GM21367 (cell line): ENCODE results near the gene CFAP20.

Source experiments
- ATAC-seq: cut with Tn5 transposase; IDR thresholded peaks from one replicate; pipeline ENCODE4 v1.9.1; 2021; ENCODE audit not compliant: unreplicated experiment

CFAP20 gene

DNA sequence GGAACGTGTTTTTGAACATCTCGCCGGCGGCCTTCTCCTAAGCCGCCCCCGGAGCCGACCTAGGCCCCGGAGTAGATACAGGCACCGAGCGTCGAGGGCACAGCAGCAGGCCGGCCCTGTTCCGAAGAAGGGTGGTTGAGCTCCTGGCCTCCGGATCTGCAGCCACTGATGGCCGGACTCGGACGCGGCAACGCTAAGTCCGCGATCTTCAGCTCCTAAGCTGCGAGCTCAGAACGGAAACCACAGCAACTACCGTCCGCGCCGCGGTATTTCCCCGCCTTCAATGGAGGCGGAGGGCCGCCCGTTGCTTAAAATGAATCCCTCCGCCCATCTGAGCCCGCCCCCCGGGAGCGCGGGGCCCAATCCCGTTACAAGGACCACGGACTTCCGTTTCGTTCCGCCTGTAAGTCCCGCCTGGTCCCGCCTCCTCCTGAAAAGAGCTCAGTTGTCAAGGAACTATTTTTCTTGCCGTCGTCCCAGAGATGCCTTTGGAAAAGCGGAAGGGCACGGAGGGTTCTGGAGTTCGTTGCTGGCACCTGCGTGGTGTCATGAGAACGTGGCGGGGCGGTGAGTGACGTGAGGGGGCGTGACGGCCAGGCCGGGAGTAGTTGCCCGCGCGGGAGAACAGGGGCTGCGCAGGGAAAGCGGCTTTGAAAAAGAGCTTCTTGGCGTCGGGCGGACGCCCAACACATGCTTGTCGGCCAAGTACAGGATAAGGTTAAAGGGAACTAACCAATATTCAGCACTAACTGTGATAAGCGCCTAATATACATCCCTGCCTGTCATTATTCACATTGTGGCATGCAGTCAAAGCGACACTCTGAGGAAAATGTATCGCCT is at the start of gene CFAP20:
Gene CFAP20, minus strand, starts transcription at position 285 of the 840 bp plus-strand sequence. Its CDS starts 266 bp downstream, at position 19.
- ATAC-seq, result peak; percentile 78

DNA sequence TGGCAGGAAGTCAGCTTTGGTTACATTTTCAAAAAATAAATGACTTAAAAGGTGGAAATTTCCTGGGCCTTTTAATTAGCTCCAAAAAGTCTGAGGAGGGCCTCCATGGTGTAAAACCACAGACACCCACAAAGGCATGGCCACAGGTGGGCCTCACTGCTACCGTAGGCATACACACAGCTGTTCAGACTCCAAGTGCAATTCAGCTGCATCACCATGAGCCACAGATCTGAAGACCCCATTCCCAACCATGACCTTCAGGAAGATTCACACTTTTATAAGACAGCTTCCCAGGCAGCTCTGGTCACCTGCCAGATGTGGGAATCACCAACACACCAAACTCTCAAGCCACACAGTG is 48.2 kb upstream of the CFAP20 start:
- ATAC-seq, result no peak

DNA sequence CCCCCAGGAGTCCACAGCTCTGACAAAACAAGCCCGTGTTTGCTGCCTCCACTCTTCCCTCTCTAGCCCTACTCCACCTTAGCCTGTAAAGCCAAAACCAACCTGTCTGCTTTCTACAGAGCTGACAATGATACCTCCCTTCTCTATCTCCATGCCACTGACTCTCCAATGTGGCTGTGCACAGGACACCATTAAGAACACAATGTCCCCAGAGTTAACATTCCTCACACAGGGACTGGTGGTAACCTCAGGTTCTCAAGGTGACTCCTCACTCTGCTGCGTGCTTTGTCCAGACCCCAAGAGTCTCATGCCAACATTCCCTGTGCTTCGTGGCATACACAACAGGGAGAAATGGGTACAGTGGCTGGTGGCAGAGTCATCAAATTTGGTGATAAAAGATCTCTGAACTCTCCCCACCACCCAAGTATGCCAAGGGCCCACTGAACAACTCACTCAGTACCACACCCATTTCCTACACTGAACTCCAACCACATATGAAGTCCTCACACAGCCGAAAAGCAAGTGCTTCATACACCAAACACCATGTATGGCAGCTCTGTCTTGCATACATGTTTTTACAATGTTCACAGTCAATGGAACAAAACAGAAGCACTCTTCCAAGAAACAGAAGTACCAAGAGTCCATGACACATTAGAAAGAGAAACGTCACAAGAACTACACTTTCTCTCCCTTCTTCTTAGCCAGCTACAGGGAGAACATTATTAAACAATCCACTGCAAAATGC is 47.6 kb upstream of the CFAP20 start:
- ATAC-seq, result no peak

DNA sequence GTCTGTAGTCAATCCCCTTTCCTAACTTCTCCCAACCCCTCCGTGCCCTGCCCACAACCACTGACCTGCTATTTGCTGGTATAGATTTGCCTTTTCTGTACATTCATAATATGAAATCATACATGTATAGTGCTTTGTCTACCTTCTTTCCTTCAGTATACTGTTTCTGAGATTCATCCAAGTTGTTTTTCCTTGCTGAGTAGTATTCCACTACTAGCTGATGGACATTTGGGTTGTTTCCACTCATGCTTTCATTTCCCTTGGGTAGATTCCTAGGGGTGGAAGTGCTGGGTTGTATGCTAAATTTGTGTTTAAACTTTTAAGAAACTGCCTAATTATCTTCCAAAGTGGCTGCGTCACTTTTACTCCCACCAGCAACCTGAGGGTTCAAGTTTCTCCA is 41.0 kb upstream of the CFAP20 start:
- ATAC-seq, result no peak

DNA sequence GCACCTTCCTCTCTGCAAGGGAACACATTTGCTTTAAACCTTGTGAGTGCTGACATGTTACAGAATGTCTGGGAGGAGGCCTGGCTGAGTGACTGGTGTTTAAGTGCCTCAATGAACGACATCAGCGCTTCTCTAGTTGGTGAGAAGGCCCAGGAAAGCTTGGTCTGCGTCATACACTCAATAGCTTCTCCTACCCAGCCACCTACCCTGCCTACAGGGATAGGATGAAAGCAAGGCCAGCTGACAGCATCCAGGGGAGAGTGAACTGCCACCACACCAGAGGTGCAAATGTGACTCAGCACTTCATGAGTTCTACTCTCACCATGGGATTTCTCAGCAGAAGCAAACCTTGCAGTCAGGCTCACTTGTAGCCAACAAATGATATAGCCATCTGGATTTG is 31.7 kb upstream of the CFAP20 start:
- no peak for ATAC-seq

DNA sequence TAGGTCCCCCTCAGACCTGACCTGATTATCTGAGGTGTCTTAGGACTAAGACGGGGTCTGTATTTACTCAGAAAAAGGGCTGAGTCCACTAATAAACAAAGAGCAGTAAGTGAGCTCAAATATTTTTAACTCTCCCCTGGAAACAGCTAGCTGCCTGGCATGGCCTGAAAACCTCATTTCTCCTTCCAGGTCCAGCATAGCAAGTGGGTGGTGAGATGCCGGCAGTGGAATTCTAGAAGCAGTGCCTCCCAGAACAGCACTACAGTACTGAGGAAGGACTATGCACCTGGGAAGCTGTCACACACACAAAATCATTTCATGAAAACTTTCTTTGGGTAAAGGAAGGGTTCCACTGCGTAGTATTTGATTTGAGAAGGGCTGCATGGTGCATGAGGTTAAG is 29.5 kb upstream of the CFAP20 start:
- no peak for ATAC-seq

DNA sequence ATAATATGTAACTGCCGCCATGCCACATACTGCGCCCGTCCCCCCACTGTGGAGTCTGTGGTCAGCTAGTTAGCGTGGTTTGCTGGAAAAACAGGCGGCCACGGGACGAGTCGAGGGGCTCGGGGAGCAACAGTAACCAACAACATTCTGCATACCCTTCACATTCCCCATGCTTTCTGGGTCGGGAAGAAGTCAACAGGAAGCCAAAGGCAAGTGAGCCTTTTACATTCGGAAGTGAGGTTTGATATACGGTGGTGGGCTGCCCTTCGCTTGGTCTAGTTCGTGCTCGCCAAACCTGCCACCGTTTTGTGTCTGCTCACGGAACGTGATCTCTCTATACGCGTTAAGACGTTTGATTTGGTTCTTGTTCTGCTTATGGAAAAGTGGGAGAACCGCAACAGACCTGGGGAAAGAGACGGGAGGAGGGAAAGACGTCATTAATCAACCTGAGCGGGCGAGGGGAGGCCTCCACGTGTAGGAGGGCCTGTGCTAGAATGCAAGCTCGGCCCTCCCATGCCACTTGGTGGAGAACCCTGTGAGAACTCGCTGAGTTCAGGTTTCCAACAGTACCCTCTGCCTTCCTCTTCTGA is 28.9 kb upstream of the CFAP20 start:
- no peak for ATAC-seq

DNA sequence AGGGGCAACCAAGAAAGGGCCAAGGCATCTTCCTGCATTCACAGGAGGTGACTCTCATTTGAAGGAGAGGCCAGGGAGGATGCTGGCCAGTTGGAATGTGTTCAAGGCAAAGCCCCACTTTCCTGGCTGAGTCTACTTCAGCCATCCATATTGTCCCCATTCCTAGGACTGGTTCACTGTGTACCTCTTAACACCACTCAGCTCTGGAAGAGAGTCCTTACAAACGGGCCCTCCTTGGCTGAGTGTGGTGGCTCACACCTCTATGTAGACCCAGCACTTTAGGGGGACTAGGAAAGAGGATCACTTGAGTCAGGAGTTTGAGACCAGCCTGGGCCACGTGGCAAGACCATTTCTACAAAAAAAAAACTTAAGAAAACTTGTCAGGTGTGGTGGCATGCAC is 28.1 kb upstream of the CFAP20 start:
- no peak for ATAC-seq

DNA sequence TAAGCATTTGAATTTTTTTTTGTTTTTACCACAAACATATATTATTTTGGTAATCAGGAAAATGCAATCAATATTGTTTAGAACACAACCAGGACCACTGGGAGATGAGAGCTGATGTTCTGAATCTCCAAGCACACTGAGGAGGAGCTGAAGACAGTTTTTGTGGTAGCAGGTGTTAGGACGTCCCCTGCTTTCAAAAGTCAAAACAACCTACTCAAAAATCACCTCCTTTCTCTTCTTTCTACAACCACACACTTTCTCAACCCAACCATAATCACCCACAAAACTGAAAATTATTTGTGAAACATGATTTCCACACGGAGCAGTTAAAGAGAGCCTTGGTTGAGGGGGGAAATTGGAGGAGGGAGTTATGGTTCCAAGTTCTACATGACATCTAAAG is 26.7 kb upstream of the CFAP20 start:
- no peak for ATAC-seq

DNA sequence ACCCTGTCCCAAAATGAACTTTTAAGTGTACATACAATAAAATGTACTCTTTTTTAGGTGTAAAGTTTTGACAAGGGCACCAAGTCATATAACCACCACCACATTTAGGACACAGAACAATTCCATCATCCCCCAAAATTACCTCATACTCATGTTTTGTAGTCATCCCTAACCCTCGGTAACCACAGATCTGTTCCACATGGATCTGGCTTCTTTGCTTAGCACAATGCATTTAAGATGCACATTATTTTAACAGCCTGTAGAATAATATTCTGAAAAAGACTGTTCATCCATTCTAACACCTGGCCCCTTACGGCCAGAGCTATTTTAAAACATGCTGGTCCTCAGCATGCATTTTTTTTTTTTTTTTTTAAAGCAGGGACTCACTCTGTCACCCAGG is 25.2 kb upstream of the CFAP20 start:
- no peak for ATAC-seq

DNA sequence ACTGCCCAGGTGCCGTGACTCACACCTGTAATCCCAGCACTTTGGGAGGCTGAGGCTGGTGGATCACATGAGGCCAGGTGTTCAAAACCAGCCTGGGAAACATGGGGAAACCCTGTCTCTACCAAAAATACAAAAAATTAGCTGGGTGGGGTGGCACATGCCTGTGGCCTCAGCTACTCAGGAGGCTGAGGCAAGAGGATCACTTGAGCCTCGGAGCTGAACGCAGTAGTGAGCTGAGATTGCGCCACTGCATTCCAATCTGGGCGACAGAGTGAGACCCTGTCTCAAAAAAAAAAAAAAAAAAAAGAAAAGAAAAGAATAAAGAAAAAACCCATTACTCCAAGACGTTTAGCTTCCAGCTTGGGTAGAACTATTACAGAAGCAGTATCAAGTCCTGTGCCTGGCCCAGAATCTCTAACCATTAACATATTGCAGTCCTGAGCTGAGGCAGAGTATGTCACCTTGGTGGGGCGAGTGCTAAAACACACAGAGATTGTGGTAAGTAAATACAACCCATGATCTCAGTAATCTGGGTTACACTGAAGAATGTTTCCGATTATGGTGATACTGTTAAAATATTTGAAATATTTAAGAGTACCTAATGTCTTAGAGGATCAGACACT is 23.2 kb upstream of the CFAP20 start:
- no peak for ATAC-seq

DNA sequence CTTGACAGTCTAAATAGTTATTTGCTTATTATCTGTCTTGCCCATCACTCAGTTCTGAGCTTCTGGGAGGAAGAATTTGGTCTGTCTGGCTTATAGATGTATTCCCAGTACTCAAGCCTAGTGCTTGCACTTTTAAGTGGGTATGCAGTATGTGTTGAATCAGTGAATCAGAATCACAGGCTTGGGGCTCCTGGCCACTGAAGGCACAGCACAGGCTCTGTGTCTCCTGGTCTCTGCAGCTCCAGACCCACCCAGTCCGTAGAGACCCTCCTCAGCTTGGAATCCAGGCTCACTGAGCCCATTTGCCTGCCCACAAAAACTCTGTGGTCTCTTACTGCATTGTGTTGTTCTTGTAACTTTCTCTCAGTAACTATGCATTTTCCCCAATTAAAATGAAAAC is 19.3 kb upstream of the CFAP20 start:
- no peak for ATAC-seq

DNA sequence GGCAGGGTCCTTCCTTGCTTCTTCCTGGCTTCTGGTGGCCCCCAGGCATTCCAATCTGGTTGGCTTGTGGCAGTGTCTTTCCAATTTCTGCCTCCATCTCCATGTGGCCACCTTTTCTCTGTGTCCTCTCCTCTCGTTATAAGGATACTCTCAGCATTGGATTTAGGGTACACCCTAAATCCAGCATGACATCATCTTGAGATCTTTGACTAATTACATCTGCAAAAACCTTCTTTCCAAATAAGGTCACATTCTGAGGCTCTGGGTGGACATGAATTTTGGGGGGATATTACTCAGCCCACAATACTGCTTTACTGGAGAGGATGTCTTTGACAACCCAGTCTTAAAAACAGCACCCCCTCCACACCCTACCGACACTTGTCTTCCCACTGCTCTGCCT is 18.9 kb upstream of the CFAP20 start:
- ATAC-seq, result no peak

DNA sequence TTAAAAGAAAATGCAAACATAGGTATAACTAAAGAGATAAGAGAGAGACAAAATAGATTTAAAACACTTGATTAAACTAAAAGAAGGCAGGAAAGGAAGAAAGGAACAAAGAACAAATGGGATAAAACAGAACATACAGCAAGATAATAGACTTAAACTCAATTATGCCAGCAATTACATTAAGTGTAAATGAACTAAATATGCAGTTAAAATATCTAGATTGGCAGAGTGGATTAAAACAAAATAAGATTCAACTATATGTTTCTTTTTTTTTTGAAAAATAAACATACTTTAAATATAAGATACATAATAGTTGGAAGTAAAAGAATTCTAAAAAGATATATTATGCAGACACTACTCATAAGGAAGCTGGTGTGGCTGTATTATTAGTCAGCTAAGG is 9.7 kb upstream of the CFAP20 start:
- no peak for ATAC-seq

DNA sequence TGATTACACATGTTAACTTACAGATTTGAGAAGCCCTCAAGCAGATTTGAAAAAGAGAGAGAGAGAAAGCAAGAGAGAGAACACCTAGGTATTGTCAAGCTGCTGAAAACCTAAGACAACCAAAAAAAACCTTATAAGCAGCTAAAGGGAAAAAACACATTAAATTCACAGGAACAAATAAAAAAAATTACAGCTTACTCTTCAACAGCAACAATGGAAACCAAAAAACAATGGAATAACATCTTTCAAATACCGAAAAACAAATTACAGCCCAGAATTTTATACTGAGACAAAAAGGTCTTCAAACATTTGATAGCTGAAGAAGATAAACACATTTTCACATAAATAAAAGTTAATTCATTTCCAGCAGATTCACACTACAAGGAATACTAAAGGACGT is 8.4 kb upstream of the CFAP20 start:
- no peak for ATAC-seq

DNA sequence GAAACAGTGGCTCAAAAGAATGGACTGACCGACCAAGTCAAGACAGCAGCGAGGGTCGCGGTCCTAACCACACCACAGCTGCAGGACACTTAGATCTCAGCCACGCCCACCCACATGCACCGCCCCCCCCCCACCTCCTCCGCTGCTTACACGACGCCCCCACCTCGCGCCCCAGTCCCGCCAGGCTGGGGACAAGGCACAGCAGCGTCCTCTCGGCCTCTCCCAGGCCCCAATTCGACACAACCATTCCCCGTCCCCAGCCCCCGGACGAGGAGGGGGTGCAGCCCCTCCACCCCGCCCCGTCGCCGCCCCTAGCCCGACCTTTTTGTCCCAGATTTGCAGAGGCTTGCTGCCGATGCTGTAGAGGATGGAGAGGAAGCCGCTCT is 477 bp downstream of the CFAP20 start:
- ATAC-seq, result no peak

DNA sequence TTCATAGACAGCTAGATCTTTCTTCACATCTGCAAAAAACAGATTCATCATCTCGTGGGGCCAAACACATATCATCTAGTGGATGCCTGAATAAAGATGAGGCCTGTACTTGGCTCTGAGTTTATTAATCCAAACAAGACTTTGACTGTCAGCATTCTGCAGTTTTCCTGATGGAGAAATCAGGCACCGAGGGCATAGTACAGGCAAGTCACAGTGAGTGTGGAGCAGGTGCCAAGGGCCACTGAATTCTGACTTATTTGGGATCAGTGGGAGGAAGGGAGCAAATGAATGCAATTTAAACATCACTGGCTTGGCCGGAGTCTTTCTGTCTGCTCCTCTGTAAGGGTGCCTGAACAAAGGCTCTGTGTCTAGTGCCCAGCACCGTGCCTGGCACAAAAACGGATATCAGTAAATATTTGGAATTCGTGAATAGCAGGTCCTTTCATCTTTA is 975 bp downstream of the CFAP20 start:
- no peak for ATAC-seq

DNA sequence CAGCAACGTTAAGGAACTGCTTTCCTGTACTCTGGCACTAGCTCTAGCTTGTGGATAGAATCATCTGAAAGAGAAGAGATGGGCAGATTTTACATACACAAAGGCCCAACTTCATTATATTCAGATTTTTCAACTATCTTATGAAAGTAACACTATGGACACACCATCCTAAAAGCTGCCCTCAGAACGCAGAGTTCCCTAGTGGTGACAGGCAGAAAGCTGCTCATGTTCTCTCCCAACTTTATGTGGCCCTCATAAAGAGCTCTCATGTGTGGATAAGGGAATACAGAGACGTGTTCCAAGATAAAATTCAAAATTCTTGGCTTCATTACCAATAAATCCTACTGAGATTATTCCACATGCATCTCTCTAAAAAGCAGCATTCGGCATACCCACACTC is 1.5 kb downstream of the CFAP20 start:
- ATAC-seq, result no peak

DNA sequence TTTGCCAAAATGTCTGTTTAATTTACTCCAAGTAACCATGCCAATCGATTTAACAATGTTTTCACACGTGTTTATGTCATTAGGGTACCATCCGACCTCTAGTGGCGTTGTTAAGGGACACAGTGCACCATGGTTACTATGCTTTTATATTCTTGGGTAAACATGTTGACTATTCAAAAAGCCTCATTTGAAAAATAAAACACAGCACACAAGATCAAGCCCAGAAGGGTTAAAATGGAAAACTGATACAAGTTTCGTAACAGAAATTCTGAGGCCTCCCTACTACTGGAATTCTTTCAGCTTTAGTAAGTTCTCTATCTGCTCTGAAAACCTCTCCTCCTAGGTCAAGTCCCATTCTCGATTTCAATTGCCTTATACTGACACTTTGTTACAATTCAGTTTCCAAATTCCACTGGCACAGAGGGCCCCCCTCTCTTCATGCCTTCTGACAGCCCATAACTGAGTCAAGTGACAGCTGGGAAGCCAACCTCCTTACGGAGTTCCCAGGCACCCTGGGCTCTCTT is 2.1 kb downstream of the CFAP20 start:
- ATAC-seq, result no peak

DNA sequence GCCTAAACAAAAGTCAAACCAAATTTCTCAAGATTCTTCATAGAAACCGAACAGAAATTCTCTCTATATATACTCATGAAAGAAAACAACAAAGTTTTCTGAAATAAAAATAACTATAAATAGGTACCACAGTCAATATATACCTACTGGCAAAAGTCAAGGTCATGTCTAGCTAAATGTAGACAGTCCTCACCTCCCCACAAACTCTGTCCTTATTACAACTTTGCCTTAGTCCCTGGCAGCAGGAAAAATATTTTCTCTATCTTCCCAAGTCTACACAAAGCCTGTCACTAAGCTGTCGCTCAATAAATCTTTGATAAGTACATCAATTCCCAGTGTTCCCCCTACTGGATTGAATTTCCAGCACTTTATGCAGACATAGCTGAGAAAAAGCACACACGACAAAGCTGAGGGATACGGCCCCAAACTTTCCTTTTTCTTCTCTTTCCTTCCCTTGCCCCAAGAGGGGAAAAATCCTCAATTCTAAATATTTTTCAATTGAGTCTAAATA is 2.7 kb downstream of the CFAP20 start:
- no peak for ATAC-seq

DNA sequence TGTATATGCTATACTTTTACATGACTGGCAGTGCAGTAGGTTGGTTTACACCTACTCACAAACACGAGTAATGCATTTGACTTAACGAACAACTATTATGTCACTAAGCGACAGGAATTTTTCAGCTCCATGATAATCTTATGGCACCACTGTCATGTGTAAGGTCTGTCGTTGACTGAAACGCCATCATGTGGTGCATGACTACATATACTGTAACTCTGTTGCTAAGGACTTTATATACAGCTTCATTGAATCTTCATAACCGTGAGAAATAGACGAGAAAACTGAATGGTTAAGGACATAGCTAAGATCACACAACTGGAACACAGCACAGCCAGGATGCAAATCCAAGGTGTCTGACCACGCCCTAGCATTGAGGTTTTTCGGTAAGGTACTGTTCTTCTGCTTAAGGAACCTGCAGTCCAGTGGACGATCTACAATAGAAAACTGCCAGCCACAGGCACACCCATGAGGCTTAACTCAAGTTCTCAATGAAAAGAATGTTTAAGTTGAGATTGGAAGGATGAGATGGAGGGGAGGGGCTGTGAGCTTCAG is 3.3 kb downstream of the CFAP20 start:
- no peak for ATAC-seq
